NCI-H1930 (cell line): ENCODE measurements around the gene RAD51C.
"Not testable (repeated sequence)": the region's sequence is repeated elsewhere in the genome, so short reads cannot be mapped to it uniquely, and the experiment has no call there.

Experiments used
- DNase-seq, 2 experiments: peaks; one replicate each; lab custom pipeline; 2025; lab: John Stamatoyannopoulos, UW

The RAD51C gene

DNA sequence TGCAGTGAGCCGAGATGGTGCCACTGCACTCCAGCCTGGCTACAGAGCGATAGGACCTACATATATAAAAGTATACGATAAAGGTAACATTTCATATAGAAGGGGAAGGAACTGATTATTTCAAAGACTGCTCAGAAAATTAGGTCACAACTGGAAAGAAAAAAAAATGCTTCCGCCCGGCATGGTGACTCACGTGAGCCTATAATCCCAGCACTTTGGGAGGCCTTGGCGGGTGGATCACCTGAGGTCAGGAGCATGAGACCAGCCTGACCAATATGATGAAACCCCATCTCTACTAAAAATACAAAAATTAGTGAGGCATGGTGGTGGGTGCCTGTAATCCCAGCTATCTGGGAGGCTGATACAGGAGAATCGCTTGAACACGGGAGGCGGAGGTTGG lies 8.4 kb upstream of the RAD51C start:
- DNase-seq = no peak

DNA sequence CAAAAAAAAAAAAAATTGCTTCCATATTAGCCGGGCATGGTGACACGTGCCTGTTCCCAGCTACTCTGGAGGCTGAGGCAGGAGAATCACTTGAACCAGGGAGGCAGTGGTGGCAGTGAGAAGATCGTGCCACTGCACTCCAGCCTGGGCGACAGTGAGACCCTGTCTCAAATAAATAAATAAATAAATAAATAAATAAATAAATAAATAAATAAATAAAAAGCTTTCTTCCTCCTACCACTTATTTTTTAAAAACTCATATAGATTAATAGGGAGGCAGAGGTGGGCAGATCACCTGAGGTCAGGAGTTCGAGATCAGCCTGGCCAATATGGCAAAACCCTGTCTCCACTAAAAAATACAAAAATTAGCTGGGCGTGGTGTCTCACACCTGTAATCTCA lies 7.9 kb upstream of the RAD51C start:
- DNase-seq = not testable (repeated sequence)

DNA sequence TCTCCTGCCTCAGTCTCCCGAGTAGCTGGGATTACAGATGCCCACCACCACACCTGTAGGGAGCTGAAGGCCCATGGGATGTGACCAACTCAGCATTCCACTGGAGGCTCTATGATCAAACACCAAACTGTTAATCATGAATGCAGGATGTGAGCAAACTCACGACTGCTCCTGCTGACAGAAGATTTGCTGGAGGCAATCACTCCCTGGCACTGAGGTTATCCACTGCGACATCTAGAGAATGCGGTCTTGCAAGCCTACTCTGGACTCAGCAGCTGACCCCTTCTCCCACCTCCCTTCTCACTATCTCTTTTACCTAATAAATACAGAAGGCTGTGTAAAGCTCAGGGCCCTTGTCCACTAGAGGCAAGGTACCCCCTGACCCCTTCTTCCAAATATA lies 5.4 kb upstream of the RAD51C start:
- DNase-seq = no peak

DNA sequence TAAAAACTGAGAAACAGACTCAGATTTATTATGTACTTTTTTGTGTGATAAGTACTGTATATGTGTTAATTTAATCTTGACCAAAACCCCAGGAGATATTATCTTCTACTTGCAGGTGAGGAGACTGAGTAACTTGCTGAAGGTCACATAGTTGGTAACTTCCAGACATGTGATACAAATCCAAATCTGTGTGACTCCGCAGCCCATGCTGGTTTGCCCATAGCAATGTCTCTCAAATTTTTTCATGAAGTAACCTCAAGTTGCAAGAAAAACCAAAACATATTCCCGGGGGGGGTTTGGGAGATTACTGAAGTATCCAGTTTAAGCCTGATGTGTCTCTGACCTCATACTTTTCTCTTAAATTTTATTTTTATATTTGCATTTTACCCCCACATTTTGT lies 3.9 kb upstream of the RAD51C start:
- no peak for DNase-seq

DNA sequence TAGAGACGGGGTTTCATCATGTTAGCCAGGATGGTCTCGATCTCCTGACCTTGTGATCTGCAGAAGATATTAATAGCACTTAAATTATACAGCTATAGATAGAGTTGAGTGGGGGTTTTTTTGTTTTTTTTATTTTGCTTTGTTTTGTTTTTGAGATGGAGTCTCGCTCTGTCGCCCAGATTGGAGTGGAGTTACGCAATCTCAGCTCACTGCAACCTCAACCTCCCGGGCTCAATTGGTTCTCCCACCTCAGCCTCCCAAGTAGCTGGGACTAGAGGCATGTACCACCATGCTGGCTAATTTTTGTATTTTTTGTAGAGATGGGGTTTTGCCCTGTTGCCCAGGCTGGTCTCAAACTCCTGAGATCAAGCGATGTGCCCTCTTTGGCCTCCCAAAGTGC lies 2.4 kb upstream of the RAD51C start:
- not testable (repeated sequence) for DNase-seq

DNA sequence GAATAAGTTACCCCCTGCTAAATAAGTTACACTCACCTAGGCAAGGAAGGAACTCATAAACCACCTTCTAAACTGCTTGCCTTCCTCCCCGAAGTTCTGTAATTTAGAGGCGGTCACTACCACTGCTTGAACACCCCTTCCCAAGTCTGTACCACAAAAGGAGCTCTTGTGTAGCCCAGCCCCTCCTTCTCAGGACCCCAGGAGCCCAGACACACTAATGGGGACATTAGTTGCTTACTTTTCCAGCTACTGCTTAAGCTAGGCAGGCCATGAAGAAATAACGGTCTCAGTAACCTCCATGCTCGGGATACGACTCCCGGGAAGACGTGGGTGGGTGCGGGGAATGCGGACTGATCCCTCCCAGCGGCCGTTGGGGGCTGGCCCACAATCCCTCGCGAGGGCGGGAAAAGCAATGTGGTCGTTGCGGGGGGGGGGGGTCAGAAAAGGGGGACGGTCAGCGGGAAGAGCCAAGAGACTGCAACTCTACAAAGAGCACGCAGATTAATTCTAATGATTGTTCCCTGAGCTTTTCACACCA lies 632 bp upstream of the RAD51C start, which contains the start of gene TEX14:
TSS of gene TEX14 (minus strand) at position 345 of the 538 bp plus-strand sequence. CDS start 40,044 bp downstream, outside the sequence.
- peak; percentile 69 to 73 for DNase-seq

DNA sequence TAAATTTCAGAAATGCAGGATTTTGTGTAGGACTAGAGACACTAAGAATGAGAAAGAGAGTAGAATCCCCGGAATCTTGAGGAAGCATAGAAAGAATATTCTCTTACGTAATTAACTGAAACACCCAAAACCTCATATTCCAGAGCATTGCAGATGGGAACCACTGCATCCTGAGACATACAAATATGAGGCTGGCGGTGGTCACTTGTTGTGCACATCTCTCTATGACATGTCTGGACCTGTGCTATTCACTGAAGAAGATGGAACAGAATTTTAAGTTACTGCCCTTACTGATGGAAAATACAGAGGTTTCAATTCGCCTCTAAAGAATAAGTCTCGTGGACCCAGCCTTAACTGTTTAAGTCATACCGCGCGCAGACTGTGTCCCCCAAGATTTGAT lies 806 bp downstream of the RAD51C start:
- DNase-seq = no peak

DNA sequence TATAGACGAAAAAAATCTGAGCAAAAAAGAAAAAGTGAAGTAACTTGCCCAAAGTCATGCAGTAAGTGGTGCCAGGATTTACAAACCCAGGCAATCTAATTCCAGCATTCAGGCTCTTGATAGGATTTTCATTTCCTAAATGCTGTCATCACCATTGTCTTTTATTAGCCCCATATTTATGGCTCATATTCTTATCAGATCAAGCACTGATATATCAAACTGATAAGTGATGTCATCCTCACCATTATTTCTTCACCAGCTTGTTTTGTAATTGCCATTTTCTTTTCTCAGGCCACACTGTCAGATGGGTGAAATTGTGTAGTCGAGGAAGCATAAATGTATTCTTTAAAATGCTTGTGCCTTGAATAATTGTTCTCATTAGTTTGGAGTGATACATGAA lies 1.3 kb downstream of the RAD51C start:
- no peak for DNase-seq

DNA sequence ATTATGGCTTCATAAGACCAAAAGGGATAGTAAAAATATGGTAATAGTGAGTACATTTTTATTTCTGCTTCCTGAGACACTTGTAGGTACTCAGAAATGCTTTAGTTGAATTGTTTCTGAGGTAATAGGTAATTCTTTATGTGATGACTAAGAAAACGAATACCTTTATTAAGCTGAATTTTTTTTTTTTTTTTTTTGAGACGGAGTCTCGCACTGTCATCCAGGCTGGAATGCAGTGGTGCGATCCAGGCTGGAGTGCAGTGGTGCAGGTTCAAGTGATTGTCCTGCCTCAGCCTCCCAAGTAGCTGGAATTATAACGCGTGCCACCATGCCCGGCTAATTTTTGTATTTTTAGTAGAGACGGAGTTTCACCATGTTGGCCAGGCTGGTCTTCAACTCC lies 1.9 kb downstream of the RAD51C start:
- no peak for DNase-seq

DNA sequence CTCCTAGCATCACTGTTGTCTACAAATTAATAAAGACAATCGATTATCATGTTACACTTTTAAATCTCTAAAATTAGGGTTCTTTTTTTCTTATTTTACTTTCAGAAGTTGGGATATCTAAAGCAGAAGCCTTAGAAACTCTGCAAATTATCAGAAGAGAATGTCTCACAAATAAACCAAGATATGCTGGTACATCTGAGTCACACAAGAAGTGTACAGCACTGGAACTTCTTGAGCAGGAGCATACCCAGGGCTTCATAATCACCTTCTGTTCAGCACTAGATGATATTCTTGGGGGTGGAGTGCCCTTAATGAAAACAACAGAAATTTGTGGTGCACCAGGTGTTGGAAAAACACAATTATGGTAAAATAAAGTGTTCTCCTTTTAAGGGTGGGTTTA lies 2.4 kb downstream of the RAD51C start:
- no peak for DNase-seq

DNA sequence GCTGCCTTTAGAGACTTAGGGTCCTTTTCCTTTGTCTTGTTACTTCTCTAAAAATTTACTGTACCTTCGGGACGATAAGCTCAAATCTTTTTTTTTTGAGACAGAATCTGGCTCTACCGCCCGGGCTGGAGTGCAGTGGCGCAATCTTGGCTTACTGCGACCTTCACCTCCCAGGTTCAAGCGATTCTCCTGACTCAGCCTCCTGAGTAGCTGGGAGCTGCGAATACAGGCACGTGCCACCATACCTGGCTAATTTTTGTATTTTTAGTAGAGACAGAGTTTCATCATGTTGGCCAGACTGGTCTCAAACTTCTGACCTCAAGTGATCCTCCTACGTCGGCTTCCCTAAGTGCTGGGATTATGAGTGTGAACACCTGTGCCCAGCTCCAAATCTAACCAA lies 7.4 kb downstream of the RAD51C start:
- no peak for DNase-seq

DNA sequence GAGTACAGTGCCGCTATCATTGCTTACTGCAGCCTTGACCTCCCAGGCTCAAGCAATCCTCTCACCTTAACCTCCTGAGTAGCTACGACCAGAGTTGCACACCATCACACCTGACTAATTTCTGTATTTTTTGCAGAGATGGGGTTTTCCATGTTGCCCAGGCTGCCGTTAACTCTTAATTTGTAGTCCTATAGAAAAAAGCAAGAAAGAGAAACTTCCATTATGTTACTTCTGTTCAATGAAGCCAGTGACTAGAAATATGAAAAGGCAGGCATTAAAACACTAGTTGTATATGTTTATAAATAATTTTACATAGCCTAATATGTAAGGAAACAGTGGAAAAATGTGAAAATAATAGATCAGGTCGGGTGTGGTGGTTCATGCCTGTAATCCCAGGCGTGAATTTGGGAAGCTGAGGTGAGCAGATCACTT lies 9.7 kb downstream of the RAD51C start:
- no peak for DNase-seq

DNA sequence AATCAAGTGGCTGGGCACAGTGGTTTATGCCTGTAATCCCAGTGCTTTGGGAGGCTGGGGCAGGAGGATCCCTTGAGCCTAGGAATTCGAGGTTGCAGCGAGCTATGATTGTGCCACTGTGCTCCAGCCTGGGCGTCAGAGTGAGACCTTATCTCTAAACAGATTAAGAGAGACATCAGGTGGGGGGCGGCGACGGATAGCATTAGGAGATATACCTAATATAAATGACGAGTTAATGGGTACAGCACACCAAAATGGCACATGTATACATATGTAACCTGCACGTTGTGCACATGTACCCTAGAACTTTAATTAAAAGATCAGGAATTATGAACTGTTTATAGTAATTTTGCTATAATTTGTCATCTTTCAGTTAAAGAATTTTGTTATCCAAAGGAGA lies 10.3 kb downstream of the RAD51C start:
- no peak for DNase-seq

DNA sequence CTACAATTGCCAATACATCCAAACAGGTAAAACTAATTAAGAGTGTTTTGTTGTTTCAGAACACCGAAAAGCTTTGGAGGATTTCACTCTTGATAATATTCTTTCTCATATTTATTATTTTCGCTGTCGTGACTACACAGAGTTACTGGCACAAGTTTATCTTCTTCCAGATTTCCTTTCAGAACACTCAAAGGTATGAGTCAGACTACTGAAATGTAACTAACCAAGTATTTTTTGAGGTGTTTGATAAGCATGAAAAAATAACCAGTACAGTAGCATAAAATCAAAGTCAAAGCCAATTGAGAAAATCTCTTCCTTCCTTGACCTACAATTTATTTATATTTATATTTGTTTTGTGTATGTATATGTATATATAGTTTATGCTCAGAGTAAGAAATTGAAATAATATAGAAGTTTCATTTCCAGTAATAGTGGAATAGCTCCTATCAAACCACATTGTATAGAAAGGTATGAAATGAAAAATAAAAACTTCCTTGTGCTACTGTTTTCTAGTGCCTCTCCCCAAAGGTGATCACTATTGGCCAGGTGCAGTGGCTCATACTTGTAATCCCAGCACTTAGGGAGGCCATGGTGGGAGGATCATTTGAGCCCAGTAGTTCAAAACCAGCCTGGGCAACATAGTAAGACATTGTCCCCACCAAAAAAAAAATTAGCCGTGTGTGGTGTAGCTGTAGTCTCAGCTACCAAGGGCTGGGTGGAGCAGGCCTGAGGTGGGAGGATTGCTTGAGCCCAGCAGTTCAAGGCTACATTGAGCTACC lies 10.9 kb downstream of the RAD51C start:
- DNase-seq = no peak

DNA sequence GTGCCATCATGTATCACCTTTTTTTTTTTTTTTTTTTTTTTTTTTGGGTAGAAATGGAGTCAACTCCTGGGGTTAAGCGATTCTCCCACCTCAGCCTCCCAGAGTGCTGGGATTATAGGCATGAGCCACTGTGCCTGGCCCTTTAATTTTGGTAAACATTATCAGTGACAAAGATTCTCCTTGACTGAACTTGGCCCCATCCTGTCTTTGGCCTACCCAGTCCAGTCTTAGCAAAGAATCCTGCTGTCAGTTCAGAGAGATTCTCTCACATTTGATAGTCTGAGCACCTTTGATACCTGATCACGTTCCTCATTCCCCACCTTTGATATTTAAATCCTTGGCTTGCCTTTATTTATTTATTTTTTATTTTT lies 11.5 kb downstream of the RAD51C start:
- DNase-seq = no peak

DNA sequence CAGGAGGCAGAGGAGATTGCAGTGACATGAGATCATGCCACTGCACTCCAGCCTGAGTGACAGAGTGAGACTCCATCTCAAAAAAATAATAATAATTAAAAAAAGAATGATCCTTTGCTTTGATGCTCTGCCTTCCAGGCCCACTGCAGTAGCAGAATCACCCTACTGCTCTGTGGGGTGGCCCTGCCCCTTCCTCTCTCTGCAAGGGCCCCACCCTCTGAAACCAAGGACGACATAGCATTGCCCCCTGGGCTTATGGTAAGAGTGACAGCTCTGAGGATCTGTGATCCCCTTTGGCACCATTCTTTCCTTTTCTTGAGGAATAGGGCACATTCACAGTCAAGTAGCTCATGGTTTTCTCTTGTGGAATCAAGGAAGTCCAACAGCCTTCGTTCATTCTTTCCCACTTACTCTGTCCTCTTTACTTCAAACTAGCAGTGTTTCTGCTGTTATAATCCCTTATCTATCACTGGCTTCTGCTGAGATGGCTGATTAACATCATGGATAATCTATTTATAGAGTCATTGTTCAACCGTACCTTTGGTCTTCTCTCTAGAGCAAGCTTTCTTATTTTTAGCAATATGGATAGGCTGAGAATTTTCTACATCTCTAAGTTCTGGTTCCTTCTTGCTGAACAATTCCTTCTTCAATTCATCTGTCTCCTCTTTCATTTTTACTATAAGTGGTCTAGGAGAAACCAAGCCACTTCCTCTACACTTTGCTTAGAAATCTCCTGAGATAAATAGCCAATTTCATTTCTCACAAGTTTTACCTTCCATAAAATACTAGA lies 14.1 kb downstream of the RAD51C start:
- no peak for DNase-seq

DNA sequence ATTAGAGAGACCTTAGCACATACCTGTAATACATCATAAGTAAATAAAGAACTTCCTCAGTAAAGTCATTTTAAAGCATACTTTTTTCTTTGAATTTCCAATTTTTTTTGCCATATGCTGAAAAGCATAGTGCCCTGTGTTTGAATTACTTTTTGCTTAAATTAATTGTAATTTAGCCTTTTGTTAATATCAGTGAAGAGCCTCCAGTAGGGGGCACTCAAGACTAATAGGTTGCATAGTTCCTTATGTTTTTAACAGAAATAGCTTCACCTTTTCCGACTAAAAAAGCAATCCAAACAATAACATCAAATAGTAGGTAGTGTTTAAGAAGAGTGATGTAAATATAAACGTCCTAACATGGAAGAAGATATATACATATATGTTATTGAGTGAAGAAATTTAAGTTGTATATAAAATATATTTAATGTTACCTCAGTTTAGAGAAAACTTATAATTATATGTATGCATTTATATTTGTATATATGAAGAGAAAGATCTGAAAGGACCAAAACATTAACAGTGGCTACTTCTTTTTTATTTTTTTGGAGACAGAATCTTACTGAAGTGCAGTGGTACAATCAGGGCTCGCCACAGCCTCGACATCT lies 18.6 kb downstream of the RAD51C start:
- peak in 1 of 2 experiments; percentile 29 for DNase-seq

DNA sequence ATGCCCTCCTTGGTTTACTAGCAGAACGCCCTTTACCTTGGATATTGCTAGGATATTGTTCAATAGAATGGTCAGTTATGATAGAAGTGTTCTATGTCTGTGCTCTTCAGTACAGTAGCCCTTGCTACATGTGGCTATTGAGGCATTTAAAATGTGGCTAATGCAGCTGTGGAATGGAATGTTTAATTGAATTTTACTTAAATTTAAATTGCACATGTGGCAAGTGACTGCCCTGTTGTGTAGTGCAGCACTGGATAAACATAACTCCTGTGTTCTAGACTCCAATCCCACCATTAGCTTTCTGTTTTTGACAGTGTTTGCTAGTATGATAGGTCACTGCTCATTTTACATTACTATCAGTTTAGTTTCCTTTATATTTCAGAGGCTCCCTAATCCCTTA lies 29.9 kb downstream of the RAD51C start:
- no peak for DNase-seq

DNA sequence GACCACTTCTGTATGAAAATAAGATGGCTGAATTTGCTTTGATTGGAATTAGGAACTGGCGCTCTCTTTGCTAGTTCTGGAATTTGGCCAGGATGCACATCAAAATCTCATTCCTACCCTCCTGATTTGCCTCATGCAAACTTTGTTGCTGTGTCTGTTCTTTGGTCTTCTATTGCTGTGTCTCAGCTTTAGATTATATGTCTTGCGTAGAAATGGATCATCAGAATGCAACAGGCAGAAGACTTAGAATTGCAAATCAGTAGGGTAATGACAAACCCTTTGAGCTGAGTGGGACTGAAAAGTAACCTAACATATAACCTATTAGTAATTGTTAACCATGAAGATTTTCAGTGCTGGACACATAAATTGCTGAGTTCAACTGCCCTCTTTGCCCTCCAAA lies 30.3 kb downstream of the RAD51C start:
- no peak for DNase-seq

DNA sequence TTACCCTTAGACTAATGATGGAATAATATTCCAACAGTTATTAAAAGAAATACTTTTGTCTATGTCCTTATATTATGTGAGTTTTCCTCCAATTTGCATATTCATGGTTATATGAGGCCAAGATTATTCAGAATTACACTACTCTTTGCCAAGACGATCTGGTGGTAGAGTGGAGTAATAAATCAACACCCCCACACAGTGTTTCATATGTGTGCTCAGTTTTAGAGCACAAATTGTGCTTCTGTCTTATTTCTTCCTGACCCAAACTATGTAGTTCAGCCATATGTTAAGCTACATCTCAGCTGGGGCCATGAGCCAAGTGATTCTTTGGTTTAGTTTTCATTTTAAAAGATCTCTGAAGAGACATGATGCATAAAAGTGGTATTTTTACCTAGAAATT lies 36.4 kb downstream of the RAD51C start:
- no peak for DNase-seq

DNA sequence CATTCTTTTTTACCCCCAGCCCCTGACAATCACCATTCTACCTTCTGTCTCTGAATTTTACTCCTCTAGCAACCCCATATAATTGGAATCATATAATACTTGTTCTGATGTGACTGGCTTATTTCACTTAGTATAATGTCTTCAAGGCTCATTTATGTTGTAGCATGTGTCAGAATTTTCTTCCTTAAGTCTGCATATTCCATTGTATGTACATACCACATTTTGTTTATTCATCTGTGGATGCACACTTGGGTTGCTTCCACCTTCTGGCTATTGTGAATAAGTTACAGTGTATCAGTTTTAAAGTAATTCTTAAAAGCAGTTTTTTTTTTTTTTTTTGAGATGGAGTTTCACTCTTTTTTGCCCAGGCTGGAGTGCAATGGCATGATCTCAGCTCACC lies 38.5 kb downstream of the RAD51C start:
- DNase-seq = no peak

DNA sequence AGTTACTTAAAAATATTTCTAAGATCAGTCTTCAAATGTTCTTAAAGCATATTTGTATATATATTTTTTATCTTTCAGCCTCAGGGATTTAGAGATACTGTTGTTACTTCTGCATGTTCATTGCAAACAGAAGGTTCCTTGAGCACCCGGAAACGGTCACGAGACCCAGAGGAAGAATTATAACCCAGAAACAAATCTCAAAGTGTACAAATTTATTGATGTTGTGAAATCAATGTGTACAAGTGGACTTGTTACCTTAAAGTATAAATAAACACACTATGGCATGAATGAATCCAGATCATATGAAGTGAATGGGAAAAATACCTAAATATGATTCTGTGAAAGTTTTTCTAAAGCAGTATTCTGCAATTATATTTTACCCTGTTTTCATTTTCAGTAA lies 41.6 kb downstream of the RAD51C start:
- DNase-seq = no peak

DNA sequence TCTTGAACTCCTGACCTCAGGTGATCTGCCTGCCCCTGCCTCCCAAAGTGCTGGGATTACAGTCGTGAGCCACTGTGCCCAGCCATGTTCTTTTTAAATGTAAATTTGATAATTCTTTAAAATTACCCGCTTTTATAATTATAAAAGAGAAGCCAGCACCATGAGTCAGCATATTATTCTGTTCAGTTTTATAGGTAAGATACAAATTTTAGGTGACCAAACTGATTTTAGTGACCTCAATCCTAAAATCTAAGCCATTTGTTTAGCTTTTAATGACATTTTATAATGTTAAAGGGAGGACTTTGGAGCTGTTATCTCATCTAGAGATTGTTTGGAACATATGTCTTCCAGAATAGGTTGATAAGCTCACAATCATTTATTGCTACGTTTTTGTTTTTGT lies 42.4 kb downstream of the RAD51C start:
- no peak for DNase-seq
